ENCODE results near the gene ATG7. TPM values are rescaled to one million over a fixed set of nuclear protein-coding genes. Genes with fewer than 3 reads are reported as not detected.

Gene ATG7
- total RNA-seq, 1 experiment from 2014 or later: 56.1 TPM

- no peak overlapping the region for H3K4me2 ChIP-seq
- H3K36me3 ChIP-seq (ENCODE audit: low read depth): no peaks in the 10 kb centered on the region
- no peak overlapping the region for H3K27ac ChIP-seq
- no peak overlapping the region for H3K4me3 ChIP-seq
- no peaks in the 10 kb centered on the region for H3K79me2 ChIP-seq (ENCODE audit: low read depth)
- H2AFZ ChIP-seq: no peak overlapping the region
- CTCF ChIA-PET: no interaction called here
- no peaks in the 10 kb centered on the region; the same call in 1 of the 2 replicates for H3F3A ChIP-seq (ENCODE audit: insufficient read depth, low read depth)
- H3K4me1 ChIP-seq (replicated peaks; ENCODE audit: insufficient read depth): no peaks in the 10 kb centered on the region
- no peaks in the 10 kb centered on the region for H3K27me3 ChIP-seq (ENCODE audit: insufficient read depth, low read depth)
- POLR2A ChIA-PET (ENCODE audit: unreplicated experiment): no interaction called here
- H4K20me1 ChIP-seq (ENCODE audit: insufficient read depth): peaks cover 10% of the 10 kb centered on the region; the same call in 1 of the 2 replicates
- BruUV-seq (replicated peaks): no TSS peak
- no peaks in the 10 kb centered on the region for H3K9me2 ChIP-seq (ENCODE audit: insufficient read depth)
- no peak for TF ChIP-seq EZH2 (IDR thresholded peaks at IDR 0.05; ENCODE audit: low read depth)
- TF ChIP-seq, protein P1, sequence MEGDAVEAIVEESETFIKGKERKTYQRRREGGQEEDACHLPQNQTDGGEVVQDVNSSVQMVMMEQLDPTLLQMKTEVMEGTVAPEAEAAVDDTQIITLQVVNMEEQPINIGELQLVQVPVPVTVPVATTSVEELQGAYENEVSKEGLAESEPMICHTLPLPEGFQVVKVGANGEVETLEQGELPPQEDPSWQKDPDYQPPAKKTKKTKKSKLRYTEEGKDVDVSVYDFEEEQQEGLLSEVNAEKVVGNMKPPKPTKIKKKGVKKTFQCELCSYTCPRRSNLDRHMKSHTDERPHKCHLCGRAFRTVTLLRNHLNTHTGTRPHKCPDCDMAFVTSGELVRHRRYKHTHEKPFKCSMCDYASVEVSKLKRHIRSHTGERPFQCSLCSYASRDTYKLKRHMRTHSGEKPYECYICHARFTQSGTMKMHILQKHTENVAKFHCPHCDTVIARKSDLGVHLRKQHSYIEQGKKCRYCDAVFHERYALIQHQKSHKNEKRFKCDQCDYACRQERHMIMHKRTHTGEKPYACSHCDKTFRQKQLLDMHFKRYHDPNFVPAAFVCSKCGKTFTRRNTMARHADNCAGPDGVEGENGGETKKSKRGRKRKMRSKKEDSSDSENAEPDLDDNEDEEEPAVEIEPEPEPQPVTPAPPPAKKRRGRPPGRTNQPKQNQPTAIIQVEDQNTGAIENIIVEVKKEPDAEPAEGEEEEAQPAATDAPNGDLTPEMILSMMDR (conservative IDR thresholded peaks at IDR 0.05): no peak
- H3K9me3 ChIP-seq (ENCODE audit: insufficient read depth, low read depth): no peaks in the 10 kb centered on the region
- no peak for DNase-seq
- intact Hi-C loops (cut with micrococcal nuclease; ENCODE audit: unreplicated experiment): no loop called here
Measured at GRCh38 chr3:11536132-11536935, 264.1 kb downstream of the ATG7 start.

DNA sequence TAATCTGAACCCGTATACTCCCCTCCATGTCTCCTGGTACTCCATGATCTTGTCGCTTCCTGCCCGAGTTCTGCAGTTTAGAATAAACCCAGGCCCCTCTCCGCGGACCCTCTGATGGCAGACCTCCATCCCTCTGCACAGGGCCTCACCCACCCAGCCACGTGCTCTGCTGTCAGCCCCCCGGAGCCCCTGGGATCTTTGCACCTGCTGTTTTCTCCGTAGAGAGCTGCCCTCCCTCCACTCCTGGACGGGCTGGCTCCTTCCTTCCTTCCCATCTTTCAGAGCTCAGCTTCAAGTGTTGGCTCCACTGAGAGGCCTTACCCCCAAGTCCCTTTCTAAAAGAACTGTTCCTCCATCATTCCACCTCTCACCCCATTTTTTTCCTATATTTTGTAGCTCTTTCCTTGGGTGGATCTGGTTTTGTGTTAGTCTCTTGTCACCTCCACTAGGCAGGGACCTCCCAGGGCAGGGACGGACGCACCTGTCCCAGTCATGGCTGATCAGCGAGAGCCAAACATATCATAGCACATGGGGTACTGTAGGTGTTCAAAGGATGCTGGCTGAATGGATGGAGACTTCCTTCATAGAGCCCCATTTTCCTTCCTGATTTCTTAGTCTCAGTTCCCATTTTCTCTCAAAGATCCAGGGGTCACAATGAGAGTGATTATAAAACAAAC lies 264.9 kb downstream of the ATG7 start:
- H3K9me3 ChIP-seq (ENCODE audit: insufficient read depth, low read depth): no peaks in the 10 kb centered on the region
- H3K36me3 ChIP-seq (ENCODE audit: low read depth): no peaks in the 10 kb centered on the region
- H4K20me1 ChIP-seq (ENCODE audit: insufficient read depth): peaks cover 12% of the 10 kb centered on the region; the same call in 1 of the 2 replicates
- CTCF ChIA-PET: no interaction called here
- no peak overlapping the region for H3K27ac ChIP-seq
- no peak overlapping the region for H3K4me3 ChIP-seq
- TF ChIP-seq EZH2 (IDR thresholded peaks at IDR 0.05; ENCODE audit: low read depth): no peak
- no peaks in the 10 kb centered on the region for H3K9me2 ChIP-seq (ENCODE audit: insufficient read depth)
- H3K27me3 ChIP-seq (ENCODE audit: insufficient read depth, low read depth): no peaks in the 10 kb centered on the region
- H3K4me2 ChIP-seq: no peak overlapping the region
- no TSS peak for BruUV-seq (replicated peaks)
- intact Hi-C loops (cut with micrococcal nuclease; ENCODE audit: unreplicated experiment): no loop called here
- no peak overlapping the region for H2AFZ ChIP-seq
- H3K79me2 ChIP-seq (ENCODE audit: low read depth): no peaks in the 10 kb centered on the region
- POLR2A ChIA-PET (ENCODE audit: unreplicated experiment): no interaction called here
- H3F3A ChIP-seq (ENCODE audit: insufficient read depth, low read depth): no peaks in the 10 kb centered on the region; the same call in 1 of the 2 replicates
- H3K4me1 ChIP-seq (replicated peaks; ENCODE audit: insufficient read depth): no peaks in the 10 kb centered on the region
- DNase-seq: no peak

GRCh38 chr3:11538581-11538980 lies 266.4 kb downstream of the ATG7 start:
- H3K9me3 ChIP-seq (ENCODE audit: insufficient read depth, low read depth): no peaks in the 10 kb centered on the region
- H3K36me3 ChIP-seq (ENCODE audit: low read depth): no peaks in the 10 kb centered on the region
- ChIA-PET CTCF (interaction anchor here (0.6 kb wide), 3 partner anchors 27 to 629 kb away, joined by 3 to 4 read pairs (median 3); no protein-coding TSS in a partner anchor), POLR2A (ENCODE audit: unreplicated experiment) (no interaction called here)
- no TSS peak for BruUV-seq (replicated peaks)
- H3K27me3 ChIP-seq (ENCODE audit: insufficient read depth, low read depth): no peaks in the 10 kb centered on the region
- no peak overlapping the region for H2AFZ ChIP-seq
- H3K9me2 ChIP-seq (ENCODE audit: insufficient read depth): no peaks in the 10 kb centered on the region
- no peak overlapping the region for H3K27ac ChIP-seq
- H3K4me2 ChIP-seq: no peak overlapping the region
- no peaks in the 10 kb centered on the region for H3K79me2 ChIP-seq (ENCODE audit: low read depth)
- no peaks in the 10 kb centered on the region; the same call in 1 of the 2 replicates for H3F3A ChIP-seq (ENCODE audit: insufficient read depth, low read depth)
- TF ChIP-seq, protein P1 (conservative IDR thresholded peaks at IDR 0.05): no peak
- no peak for TF ChIP-seq EZH2 (IDR thresholded peaks at IDR 0.05; ENCODE audit: low read depth)
- peaks cover 12% of the 10 kb centered on the region; the same call in 1 of the 2 replicates for H4K20me1 ChIP-seq (ENCODE audit: insufficient read depth)
- H3K4me1 ChIP-seq (replicated peaks; ENCODE audit: insufficient read depth): no peaks in the 10 kb centered on the region
- intact Hi-C loops (cut with micrococcal nuclease; ENCODE audit: unreplicated experiment): no loop called here
- no peak overlapping the region for H3K4me3 ChIP-seq
- no peak for DNase-seq

Measured in PC-9 (cell line).